PC-9 (cell line): ENCODE results near the gene POM121L2. TPM values are rescaled to one million over a fixed set of nuclear protein-coding genes. Genes with fewer than 3 reads are reported as not detected.

Experiments used
- BruUV-seq: library from RNA; stranded (reverse); fragments of 400-500 nt; replicated peaks from 2 replicates; lab custom pipeline; 2021; lab: Mats Ljungman, UMichigan
- CTCF ChIA-PET: fragments of 300-600 bp; sonication (Branson Sonifier 250); formaldehyde crosslinking; loops from one replicate; lab custom pipeline; 2022; ENCODE audit warnings: antibody characterized with exemption; lab: Charles Lee
- POLR2A ChIA-PET: fragments of 300-600 bp; sonication (Branson Sonifier 250); formaldehyde crosslinking; loops from one replicate; lab custom pipeline; 2022; ENCODE audit warnings: antibody characterized with exemption; ENCODE audit not compliant: unreplicated experiment; lab: Charles Lee
- DNase-seq, 2 experiments: peaks; one replicate each; pipeline versions ENCODE4 v3.0.0 to v3.0.0-alpha.2; 2015 to 2022; ENCODE audit warnings: mixed read lengths in 1 of 2
- H2AFZ ChIP-seq: fragments of 200-600 bp; sonication (generic); 2 replicates; pipeline ENCODE4 v1.8.1; 2017; ENCODE audit warnings: antibody characterized with exemption
- H3F3A ChIP-seq: fragments of 200-600 bp; sonication (generic); 2 replicates; pipeline ENCODE4 v1.8.1; 2017; ENCODE audit warnings: antibody characterized with exemption, mild to moderate bottlenecking, low read depth; ENCODE audit not compliant: insufficient read depth
- H3K27ac ChIP-seq: fragments of 200-600 bp; sonication (generic); 2 replicates; pipeline ENCODE4 v1.6.1; 2016; ENCODE audit warnings: mixed run types
- H3K27me3 ChIP-seq: fragments of 200-600 bp; sonication (generic); 2 replicates; pipeline ENCODE4 v1.6.1; 2016; ENCODE audit warnings: low read depth, mixed run types; ENCODE audit not compliant: insufficient read depth
- H3K36me3 ChIP-seq: fragments of 200-600 bp; sonication (generic); 2 replicates; pipeline ENCODE4 v1.6.1; 2016; ENCODE audit warnings: low read depth, mixed run types
- H3K4me1 ChIP-seq: fragments of 200-600 bp; sonication (generic); replicated peaks from 2 replicates; pipeline ENCODE4 v1.6.1; 2016; ENCODE audit warnings: mixed run types; ENCODE audit not compliant: insufficient read depth
- H3K4me2 ChIP-seq: fragments of 200-600 bp; sonication (generic); 2 replicates; pipeline ENCODE4 v1.6.1; 2017; ENCODE audit warnings: mixed run types
- H3K4me3 ChIP-seq: fragments of 200-600 bp; sonication (generic); 2 replicates; pipeline ENCODE4 v1.6.1; 2016; ENCODE audit warnings: mixed run types
- H3K79me2 ChIP-seq: fragments of 200-600 bp; sonication (generic); 2 replicates; pipeline ENCODE4 v1.6.1; 2017; ENCODE audit warnings: low read depth, mixed run types
- H3K9me2 ChIP-seq: fragments of 200-600 bp; sonication (generic); 2 replicates; pipeline ENCODE4 v1.8.1; 2017; ENCODE audit warnings: mild to moderate bottlenecking; ENCODE audit not compliant: insufficient read depth
- H3K9me3 ChIP-seq: fragments of 200-600 bp; sonication (generic); 2 replicates; pipeline ENCODE4 v1.8.1; 2016; ENCODE audit warnings: low read depth; ENCODE audit not compliant: insufficient read depth
- H4K20me1 ChIP-seq: fragments of 200-600 bp; sonication (generic); 2 replicates; pipeline ENCODE4 v1.8.1; 2017; ENCODE audit not compliant: insufficient read depth
- CTCF ChIP-seq: fragments of 200-600 bp; sonication (generic); conservative IDR thresholded peaks from 2 replicates; pipeline ENCODE4 v1.6.1; 2017; ENCODE audit warnings: mixed run types, antibody characterized with exemption, mild to moderate bottlenecking, moderate library complexity
- EZH2 ChIP-seq: fragments of 200-600 bp; sonication (generic); IDR thresholded peaks from 2 replicates; pipeline ENCODE4 v1.8.0; 2017; ENCODE audit warnings: antibody characterized with exemption, low read depth
- intact Hi-C: fragments of 100-400 bp; cut with micrococcal nuclease; formaldehyde crosslinking; loops from one replicate; pipeline ENCODE4 v1.10.0; 2022; ENCODE audit not compliant: unreplicated experiment
- total RNA-seq: library from RNA; stranded (reverse); gene quantifications from 2 replicates; pipeline ENCODE4 v1.2.3, GENCODE V29; 2021

Gene POM121L2
- total RNA-seq, 1 experiment from 2014 or later = 0.26 TPM

- H3K4me2 ChIP-seq = peak overlapping the region; percentile 82
- no peaks in the 10 kb centered on the region for H3K36me3 ChIP-seq
- peaks cover 10% of the 10 kb centered on the region; the same call in 1 of the 2 replicates for H3K4me1 ChIP-seq
- ChIA-PET CTCF (interaction anchor here (0.6 to 0.7 kb wide), 2 partner anchors 37 to 422 kb away, joined by 3 to 5 read pairs; no protein-coding TSS in a partner anchor), POLR2A (interaction anchor here (0.6 to 0.7 kb wide), 5 partner anchors 12 to 1209 kb away, joined by 4 to 12 read pairs (median 6); partner anchors contain the start of gene ZNF391)
- H4K20me1 ChIP-seq = no peaks in the 10 kb centered on the region
- intact Hi-C loops = loop anchor here (2.0 kb wide), 2 partner anchors 42 to 140 kb away; partner anchors contain the start of gene ZNF184
- DNase-seq = peak; percentile 62 to 72
- no peaks in the 10 kb centered on the region for H3K27me3 ChIP-seq
- no peaks in the 10 kb centered on the region for H3K9me3 ChIP-seq
- peak overlapping the region; percentile 82 for H3K4me3 ChIP-seq
- peak overlapping the region; percentile 84 for H2AFZ ChIP-seq
- 0 out of 2 replicates have a peak overlapping the region, but pooled peaks have one; percentile 21 for H3K27ac ChIP-seq
- H3F3A ChIP-seq = peaks cover 12% of the 10 kb centered on the region
- no peak for TF ChIP-seq EZH2
- no peak for TF ChIP-seq CTCF
- no TSS peak for BruUV-seq
- no peaks in the 10 kb centered on the region for H3K9me2 ChIP-seq
- no peaks in the 10 kb centered on the region for H3K79me2 ChIP-seq
These were observed 20.9 kb upstream of the POM121L2 start for GRCh38 chr6:27332692-27333641.

GRCh38 chr6:27327023-27327738 lies 15.1 kb upstream of the POM121L2 start:
- no peaks in the 10 kb centered on the region for H3K36me3 ChIP-seq
- no peaks in the 10 kb centered on the region for H3K27me3 ChIP-seq
- no peak for DNase-seq
- POLR2A ChIA-PET = interaction anchor here (0.6 kb wide), 1 partner anchor 197 kb away, joined by 3 read pairs; no protein-coding TSS in a partner anchor
- H3K4me2 ChIP-seq = no peak overlapping the region
- no peaks in the 10 kb centered on the region for H3K9me3 ChIP-seq
- no peak overlapping the region for H3K4me3 ChIP-seq
- no peaks in the 10 kb centered on the region for H4K20me1 ChIP-seq
- H3F3A ChIP-seq = no peaks in the 10 kb centered on the region
- CTCF ChIA-PET = interaction anchor here (0.6 kb wide), 1 partner anchor 426 kb away, joined by 3 read pairs; no protein-coding TSS in a partner anchor
- intact Hi-C loops = no loop called here
- H2AFZ ChIP-seq = no peak overlapping the region
- H3K9me2 ChIP-seq = no peaks in the 10 kb centered on the region
- no peak for TF ChIP-seq CTCF
- TF ChIP-seq EZH2 = no peak
- no peaks in the 10 kb centered on the region for H3K79me2 ChIP-seq
- H3K27ac ChIP-seq = no peak overlapping the region
- H3K4me1 ChIP-seq = no peaks in the 10 kb centered on the region
- BruUV-seq = no TSS peak

- intact Hi-C loops = no loop called here
- POLR2A ChIA-PET = no interaction called here
- no peak for DNase-seq
These were observed 9.8 kb upstream of the POM121L2 start for GRCh38 chr6:27321901-27322300.

More at GRCh38 chr6:27321901-27322300, 9.8 kb upstream of the POM121L2 start:
- Histone ChIP-seq H3K27ac (no peak overlapping the region), H3K9me2 (no peaks in the 10 kb centered on the region), H3K4me2 (no peak overlapping the region), H3K4me3 (no peak overlapping the region), H3F3A (no peaks in the 10 kb centered on the region), H3K79me2 (no peaks in the 10 kb centered on the region), H3K9me3 (no peaks in the 10 kb centered on the region), H3K36me3 (no peaks in the 10 kb centered on the region), H3K27me3 (no peaks in the 10 kb centered on the region), H3K4me1 (no peaks in the 10 kb centered on the region), H2AFZ (no peak overlapping the region), H4K20me1 (no peaks in the 10 kb centered on the region)
- TF ChIP-seq EZH2 (no peak), CTCF (no peak)
- no TSS peak for BruUV-seq
- CTCF ChIA-PET = no interaction called here
